ENCODE data around the gene SEMA3D. TPM values are rescaled to one million over a fixed set of nuclear protein-coding genes. Genes with fewer than 3 reads are reported as not detected.

SEMA3D gene
- total RNA-seq, 3 donors from 2014 or later (not counting 1 experiment from before 2014, with no cell fraction given) = not detected

DNA sequence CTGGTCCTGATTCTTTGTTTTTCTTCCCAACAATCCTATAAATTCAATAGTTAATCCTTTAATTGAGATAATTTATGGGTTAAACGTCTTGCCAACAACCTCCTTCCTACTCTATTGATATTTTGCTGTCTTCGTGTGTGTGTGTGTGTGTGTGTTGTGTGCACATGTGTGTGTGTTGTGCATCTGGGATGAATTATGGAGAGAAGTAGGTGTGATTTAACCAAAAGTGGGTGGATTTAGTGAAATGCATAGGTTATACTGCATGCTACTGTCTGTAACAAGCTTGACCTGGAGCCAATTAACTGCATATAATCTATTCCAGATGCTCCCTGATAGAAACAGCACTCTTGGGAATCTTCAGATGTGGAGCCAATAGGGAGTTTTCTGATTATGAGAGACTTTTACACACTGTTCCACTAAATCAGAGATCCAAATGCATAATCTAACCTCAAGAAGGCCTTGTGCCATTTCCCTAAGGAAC, 61.2 kb downstream of the SEMA3D start:
- Mint-ChIP-seq H3K4me1 (no peaks in the 10 kb centered on the region), H3K9me3 (peaks cover 3 to 7% of the 10 kb centered on the region in 2 donors), H3K27ac (no peak overlapping the region), H3K36me3 (no peaks in the 10 kb centered on the region), H3K27me3 (ENCODE audit: low read depth in 2 of 2) (no peaks in the 10 kb centered on the region), H3K4me3 (no peak overlapping the region)
- intact Hi-C loops (cut with micrococcal nuclease) = no loop called here
- H3K27ac ChIP-seq (ENCODE audit: low read length) = no peak overlapping the region
- no peak for ATAC-seq
- WGBS (ENCODE audit: insufficient coverage) = 64% methylated on average over 1 of the region's 2 CpGs
- H3K9me3 ChIP-seq (ENCODE audit: control insufficient read depth, insufficient read depth, low read length) = no peaks in the 10 kb centered on the region
- no peaks in the 10 kb centered on the region for H3K27me3 ChIP-seq (ENCODE audit: control insufficient read depth, insufficient read depth, low read length)
- no peaks in the 10 kb centered on the region for H3K36me3 ChIP-seq (ENCODE audit: control insufficient read depth, insufficient read depth, low read length)
- no peak for DNase-seq
- no peaks in the 10 kb centered on the region for H3K4me1 ChIP-seq (ENCODE audit: control insufficient read depth, insufficient read depth, low read length)
- TF ChIP-seq, protein P1, sequence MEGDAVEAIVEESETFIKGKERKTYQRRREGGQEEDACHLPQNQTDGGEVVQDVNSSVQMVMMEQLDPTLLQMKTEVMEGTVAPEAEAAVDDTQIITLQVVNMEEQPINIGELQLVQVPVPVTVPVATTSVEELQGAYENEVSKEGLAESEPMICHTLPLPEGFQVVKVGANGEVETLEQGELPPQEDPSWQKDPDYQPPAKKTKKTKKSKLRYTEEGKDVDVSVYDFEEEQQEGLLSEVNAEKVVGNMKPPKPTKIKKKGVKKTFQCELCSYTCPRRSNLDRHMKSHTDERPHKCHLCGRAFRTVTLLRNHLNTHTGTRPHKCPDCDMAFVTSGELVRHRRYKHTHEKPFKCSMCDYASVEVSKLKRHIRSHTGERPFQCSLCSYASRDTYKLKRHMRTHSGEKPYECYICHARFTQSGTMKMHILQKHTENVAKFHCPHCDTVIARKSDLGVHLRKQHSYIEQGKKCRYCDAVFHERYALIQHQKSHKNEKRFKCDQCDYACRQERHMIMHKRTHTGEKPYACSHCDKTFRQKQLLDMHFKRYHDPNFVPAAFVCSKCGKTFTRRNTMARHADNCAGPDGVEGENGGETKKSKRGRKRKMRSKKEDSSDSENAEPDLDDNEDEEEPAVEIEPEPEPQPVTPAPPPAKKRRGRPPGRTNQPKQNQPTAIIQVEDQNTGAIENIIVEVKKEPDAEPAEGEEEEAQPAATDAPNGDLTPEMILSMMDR (IDR thresholded peaks at IDR 0.05) = no peak
- no peak overlapping the region for H3K4me3 ChIP-seq (ENCODE audit: low read length)

DNA sequence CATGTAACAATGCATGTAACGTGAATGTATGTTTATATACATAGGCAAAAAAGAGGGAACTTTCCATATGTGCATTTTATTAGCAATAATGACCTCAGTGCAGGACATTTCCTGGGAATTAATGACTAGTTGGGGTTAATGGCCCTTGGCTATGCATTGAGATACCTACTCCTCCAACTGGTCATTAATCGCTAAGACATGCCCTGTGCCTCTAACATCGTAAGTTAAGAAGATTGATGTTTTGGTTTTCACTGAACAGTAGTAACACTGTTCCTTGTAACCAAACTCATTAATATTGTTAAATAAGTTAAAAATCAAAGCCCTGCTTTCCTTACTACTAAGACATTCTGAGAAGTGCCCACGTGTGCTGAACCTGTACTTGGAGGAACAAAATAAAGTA, 61.7 kb downstream of the SEMA3D start:
- H3K27me3 ChIP-seq (ENCODE audit: control insufficient read depth, insufficient read depth, low read length) = no peaks in the 10 kb centered on the region
- DNase-seq (no peak), ATAC-seq (no peak)
- Mint-ChIP-seq H3K27me3 (ENCODE audit: low read depth in 2 of 2) (no peaks in the 10 kb centered on the region), H3K27ac (no peak overlapping the region), H3K36me3 (no peaks in the 10 kb centered on the region), H3K9me3 (peaks cover 3 to 7% of the 10 kb centered on the region in 2 donors), H3K4me1 (no peaks in the 10 kb centered on the region), H3K4me3 (no peak overlapping the region)
- H3K4me1 ChIP-seq (ENCODE audit: control insufficient read depth, insufficient read depth, low read length) = no peaks in the 10 kb centered on the region
- no peaks in the 10 kb centered on the region for H3K9me3 ChIP-seq (ENCODE audit: control insufficient read depth, insufficient read depth, low read length)
- TF ChIP-seq, protein P1 (IDR thresholded peaks at IDR 0.05) = no peak
- no peak overlapping the region for H3K27ac ChIP-seq (ENCODE audit: low read length)
- WGBS (ENCODE audit: insufficient coverage) = 100% methylated on average over 1 of the region's 4 CpGs
- intact Hi-C loops (cut with micrococcal nuclease) = no loop called here
- H3K36me3 ChIP-seq (ENCODE audit: control insufficient read depth, insufficient read depth, low read length) = no peaks in the 10 kb centered on the region
- H3K4me3 ChIP-seq (ENCODE audit: low read length) = no peak overlapping the region

GRCh38 chr7:85119934-85120333, 66.9 kb downstream of the SEMA3D start:
- TF ChIP-seq, protein P1 (IDR thresholded peaks at IDR 0.05) = no peak
- Histone ChIP-seq H3K27ac (ENCODE audit: low read length) (no peak overlapping the region), H3K36me3 (ENCODE audit: control insufficient read depth, insufficient read depth, low read length) (no peaks in the 10 kb centered on the region), H3K9me3 (ENCODE audit: control insufficient read depth, insufficient read depth, low read length) (no peaks in the 10 kb centered on the region), H3K27me3 (ENCODE audit: control insufficient read depth, insufficient read depth, low read length) (no peaks in the 10 kb centered on the region), H3K4me3 (ENCODE audit: low read length) (no peak overlapping the region), H3K4me1 (ENCODE audit: control insufficient read depth, insufficient read depth, low read length) (no peaks in the 10 kb centered on the region)
- no peak overlapping the region for H3K27ac Mint-ChIP-seq
- H3K27me3 Mint-ChIP-seq (ENCODE audit: low read depth in 2 of 2) = no peaks in the 10 kb centered on the region
- no peaks in the 10 kb centered on the region for H3K36me3 Mint-ChIP-seq
- peaks cover 3 to 6% of the 10 kb centered on the region in 2 donors for H3K9me3 Mint-ChIP-seq
- H3K4me3 Mint-ChIP-seq = no peak overlapping the region
- DNase-seq = no peak
- WGBS (ENCODE audit: insufficient coverage) = 92% methylated on average over 2 of the region's 3 CpGs
- no peak for ATAC-seq
- intact Hi-C loops (cut with micrococcal nuclease) = no loop called here
- H3K4me1 Mint-ChIP-seq = no peaks in the 10 kb centered on the region

GRCh38 chr7:85115862-85116261, 71.0 kb downstream of the SEMA3D start:
- Histone ChIP-seq H3K27ac (ENCODE audit: low read length) (no peak overlapping the region), H3K27me3 (ENCODE audit: control insufficient read depth, insufficient read depth, low read length) (no peaks in the 10 kb centered on the region), H3K4me1 (ENCODE audit: control insufficient read depth, insufficient read depth, low read length) (no peaks in the 10 kb centered on the region), H3K4me3 (ENCODE audit: low read length) (no peak overlapping the region), H3K9me3 (ENCODE audit: control insufficient read depth, insufficient read depth, low read length) (no peaks in the 10 kb centered on the region), H3K36me3 (ENCODE audit: control insufficient read depth, insufficient read depth, low read length) (no peaks in the 10 kb centered on the region)
- H3K9me3 Mint-ChIP-seq = peaks cover 9 to 17% of the 10 kb centered on the region in 2 donors
- intact Hi-C loops (cut with micrococcal nuclease) = no loop called here
- ATAC-seq (no peak), DNase-seq (no peak)
- TF ChIP-seq, protein P1 (IDR thresholded peaks at IDR 0.05) = no peak
- no peaks in the 10 kb centered on the region for H3K27me3 Mint-ChIP-seq (ENCODE audit: low read depth in 2 of 2)
- no peaks in the 10 kb centered on the region for H3K36me3 Mint-ChIP-seq
- H3K4me1 Mint-ChIP-seq = no peaks in the 10 kb centered on the region
- H3K27ac Mint-ChIP-seq = no peak overlapping the region
- no peak overlapping the region for H3K4me3 Mint-ChIP-seq

Data from natural killer cell (primary cell).